Endothelial cell of umbilical vein (primary cell): ENCODE measurements around the gene P4HB. TPM values are rescaled to one million over a fixed set of nuclear protein-coding genes. Genes with fewer than 3 reads are reported as not detected.

Experiments
- BruUV-seq: library from RNA; stranded (reverse); fragments of 400-500 nt; replicated peaks from 2 replicates; lab custom pipeline; 2021; lab: Mats Ljungman, UMichigan
- CTCF ChIA-PET: fragments of 300-600, 350-600 bp; sonication (Branson Sonifier 250); formaldehyde crosslinking; loops from one replicate; lab custom pipeline; 2021; ENCODE audit warnings: antibody characterized with exemption, inconsistent platforms; lab: Charles Lee
- POLR2A ChIA-PET: fragments of 300-600, 350-600 bp; sonication (Branson Sonifier 250); formaldehyde crosslinking; loops from one replicate; lab custom pipeline; 2021; ENCODE audit warnings: antibody characterized with exemption, inconsistent platforms; lab: Charles Lee
- DNase-seq: peaks from one replicate; pipeline ENCODE4 v3.0.0-alpha.2; 2011; ENCODE audit warnings: low read depth, low spot score
- FAIRE-seq: peaks from 2 replicates; lab custom pipeline; 2011; peaks lifted over from hg19 to GRCh38; lab: Jason Lieb, UNC
- H2AFZ ChIP-seq: 2 replicates; pipeline ENCODE4 v1.6.0; 2012; ENCODE audit warnings: low read depth, low read length, control low read depth, inconsistent platforms
- H3K27ac ChIP-seq: 2 replicates; pipeline ENCODE4 v1.5.1; 2011; ENCODE audit warnings: low read depth, mild to moderate bottlenecking, control low read depth, low read length, moderate library complexity; ENCODE audit not compliant: insufficient read depth
- H3K27me3 ChIP-seq, 2 experiments: 2 replicates each; pipeline versions ENCODE4 v1.6.0 to v1.6.1; 2011; ENCODE audit warnings: low read length in 2 of 2, mixed read lengths in 1 of 2; ENCODE audit not compliant: control insufficient read depth in 2 of 2, insufficient read depth in 2 of 2
- H3K36me3 ChIP-seq, 2 experiments: 2 replicates in 1 of 2; 3 replicates in 1 of 2; pipeline ENCODE4 v1.5.1; 2011; ENCODE audit warnings: low read length in 2 of 2, mild to moderate bottlenecking in 1 of 2, moderate library complexity in 1 of 2; ENCODE audit not compliant: control insufficient read depth in 2 of 2, insufficient read depth in 2 of 2; ENCODE audit errors: extremely low read depth in 1 of 2
- H3K4me1 ChIP-seq: 3 replicates; pipeline ENCODE4 v1.5.1; 2011; ENCODE audit warnings: mild to moderate bottlenecking, low read length; ENCODE audit not compliant: control insufficient read depth, insufficient read depth; ENCODE audit errors: extremely low read depth
- H3K4me2 ChIP-seq: 2 replicates; pipeline ENCODE4 v1.6.1; 2011; ENCODE audit warnings: low read length, control low read depth, mixed read lengths; ENCODE audit not compliant: insufficient read depth
- H3K4me3 ChIP-seq, 3 experiments: fragments of 200-600 bp in 1 of 3; sonication (generic), shearing (Covaris generic) in 1 of 3; replicated peaks in 1 of 3; 2 replicates each; pipeline ENCODE4 v1.5.1; 2011 to 2016; ENCODE audit warnings: control low read depth in 3 of 3, low read length in 3 of 3, mild to moderate bottlenecking in 2 of 3, inconsistent platforms in 1 of 3, low read depth in 1 of 3, moderate library complexity in 1 of 3; ENCODE audit not compliant: insufficient read depth in 1 of 3
- H3K79me2 ChIP-seq: 2 replicates; pipeline ENCODE4 v1.6.0; 2012; ENCODE audit warnings: low read length, inconsistent platforms; ENCODE audit not compliant: control insufficient read depth, insufficient read depth
- H3K9ac ChIP-seq: replicated peaks from 2 replicates; pipeline ENCODE3; 2011; ENCODE audit warnings: low read length, control low read depth; ENCODE audit not compliant: insufficient read depth; ENCODE audit errors: extremely low read depth
- H3K9me1 ChIP-seq: replicated peaks from 3 replicates; pipeline ENCODE4 v1.6.0; 2011; ENCODE audit warnings: mild to moderate bottlenecking, low read length; ENCODE audit not compliant: control insufficient read depth, insufficient read depth; ENCODE audit errors: extremely low read depth
- H3K9me3 ChIP-seq: replicated peaks from 2 replicates; pipeline ENCODE4 v1.5.1; 2012; ENCODE audit warnings: low read length, inconsistent platforms; ENCODE audit not compliant: control insufficient read depth, insufficient read depth
- H4K20me1 ChIP-seq: replicated peaks from 2 replicates; pipeline ENCODE3; 2011; ENCODE audit warnings: mild to moderate bottlenecking, low read length; ENCODE audit not compliant: control insufficient read depth, insufficient read depth; ENCODE audit errors: extremely low read depth
- EZH2 ChIP-seq: IDR thresholded peaks from 2 replicates; pipeline ENCODE4 v1.6.1; 2012; ENCODE audit warnings: borderline replicate concordance, low read depth, mild to moderate bottlenecking, moderate library complexity, low read length, inconsistent platforms; ENCODE audit not compliant: severe bottlenecking
- FOS ChIP-seq: IDR thresholded peaks from 2 replicates; pipeline ENCODE4 v1.6.1; 2011; ENCODE audit warnings: mild to moderate bottlenecking, low read length, moderate library complexity, borderline replicate concordance; ENCODE audit not compliant: insufficient read depth
- GATA2 ChIP-seq: IDR thresholded peaks from 2 replicates; pipeline ENCODE4 v1.7.0; 2011; ENCODE audit warnings: low read depth, mild to moderate bottlenecking, moderate library complexity, mixed read lengths, low read length; ENCODE audit not compliant: insufficient read length, insufficient read depth
- JUN ChIP-seq: IDR thresholded peaks from 2 replicates; pipeline ENCODE4 v1.6.1; 2011; ENCODE audit warnings: borderline replicate concordance, low read depth; ENCODE audit not compliant: insufficient read length, insufficient read depth
- MAX ChIP-seq: IDR thresholded peaks from 2 replicates; pipeline ENCODE4 v1.6.1; 2011; ENCODE audit not compliant: insufficient read depth, insufficient read length
- MYC ChIP-seq: IDR thresholded peaks from one replicate; pipeline ENCODE4 v1.6.1; 2011; ENCODE audit warnings: mild to moderate bottlenecking, low read depth, low read length
- POLR2A ChIP-seq: IDR thresholded peaks from 2 replicates; pipeline ENCODE4 v1.6.1; 2012; ENCODE audit warnings: low read depth, mild to moderate bottlenecking, control low read depth, low read length
- POLR2AphosphoS5 ChIP-seq: IDR thresholded peaks from 2 replicates; pipeline ENCODE4 v1.6.1; 2012; ENCODE audit warnings: low read depth, mild to moderate bottlenecking, control low read depth, low read length, moderate library complexity; ENCODE audit not compliant: insufficient read depth
- dilution Hi-C: fragments of 300-500 bp; cut with MboI; formaldehyde crosslinking; loops from one replicate; pipeline ENCODE4 v1.15.0; 2019; ENCODE audit warnings: low sequenced_read_pairs; ENCODE audit not compliant: extremely low pct_ligation_motif_present
- intact Hi-C: fragments of 100-400 bp; cut with micrococcal nuclease; formaldehyde crosslinking; loops from one replicate; pipeline ENCODE4 v1.10.0; 2022
- polyA plus RNA-seq, 4 experiments: library from polyadenylated mRNA; depleted of rRNA in 3 of 4; stranded (reverse) in 3 of 4; unstranded in 1 of 4; fragments of >200 nt; gene quantifications; 2 replicates each; pipeline versions ENCODE4 v1.2.1 to v1.2.3, GENCODE V29; 2011 to 2012; ENCODE audit warnings: missing spikeins in 1 of 4
- total RNA-seq: library from RNA; stranded (reverse); gene quantifications from 2 replicates; pipeline ENCODE4 v1.2.3, GENCODE V29; 2021
- TF ChIP-seq, protein P1 (sequence below), 2 donors: IDR thresholded peaks; 1 replicate in 1 of 2; 2 replicates in 1 of 2; pipeline ENCODE4 v1.5.1; 2011; ENCODE audit warnings: low read length in 2 of 2, mild to moderate bottlenecking in 2 of 2, moderate library complexity in 2 of 2, control low read depth in 1 of 2, inconsistent platforms in 1 of 2, low read depth in 1 of 2; ENCODE audit not compliant: insufficient read depth in 1 of 2; ENCODE audit errors: extremely low read depth in 1 of 2

The P4HB gene
- total and polyA plus RNA-seq, 2 donors (not counting 3 experiments of a cell fraction or from before 2014, with no cell fraction given): 201 to 988 TPM

DNA sequence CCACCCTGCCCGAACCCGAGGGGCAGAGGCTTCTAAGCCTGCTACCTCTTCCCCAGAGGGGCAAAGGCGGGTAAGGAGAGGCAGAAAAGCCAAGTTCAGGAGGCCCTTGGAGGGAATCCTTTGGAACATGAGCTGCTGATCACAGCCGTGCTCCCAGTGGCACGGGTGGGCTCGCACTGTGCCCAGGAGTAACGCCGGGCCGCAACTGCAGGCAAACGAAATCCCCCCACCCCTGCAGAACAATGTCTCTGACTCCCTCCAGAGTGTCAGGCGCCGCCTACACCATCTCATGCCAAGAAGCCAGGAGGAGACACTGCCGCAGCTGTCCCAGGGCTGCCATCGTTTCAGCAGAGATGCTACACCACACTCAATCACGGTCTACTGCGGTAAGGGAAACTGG lies 8.9 kb downstream of the P4HB start:
- H3K27ac ChIP-seq: no peak overlapping the region
- peaks cover 34% of the 10 kb centered on the region for H3K79me2 ChIP-seq
- TF ChIP-seq JUN: no peak
- TF ChIP-seq, protein P1, sequence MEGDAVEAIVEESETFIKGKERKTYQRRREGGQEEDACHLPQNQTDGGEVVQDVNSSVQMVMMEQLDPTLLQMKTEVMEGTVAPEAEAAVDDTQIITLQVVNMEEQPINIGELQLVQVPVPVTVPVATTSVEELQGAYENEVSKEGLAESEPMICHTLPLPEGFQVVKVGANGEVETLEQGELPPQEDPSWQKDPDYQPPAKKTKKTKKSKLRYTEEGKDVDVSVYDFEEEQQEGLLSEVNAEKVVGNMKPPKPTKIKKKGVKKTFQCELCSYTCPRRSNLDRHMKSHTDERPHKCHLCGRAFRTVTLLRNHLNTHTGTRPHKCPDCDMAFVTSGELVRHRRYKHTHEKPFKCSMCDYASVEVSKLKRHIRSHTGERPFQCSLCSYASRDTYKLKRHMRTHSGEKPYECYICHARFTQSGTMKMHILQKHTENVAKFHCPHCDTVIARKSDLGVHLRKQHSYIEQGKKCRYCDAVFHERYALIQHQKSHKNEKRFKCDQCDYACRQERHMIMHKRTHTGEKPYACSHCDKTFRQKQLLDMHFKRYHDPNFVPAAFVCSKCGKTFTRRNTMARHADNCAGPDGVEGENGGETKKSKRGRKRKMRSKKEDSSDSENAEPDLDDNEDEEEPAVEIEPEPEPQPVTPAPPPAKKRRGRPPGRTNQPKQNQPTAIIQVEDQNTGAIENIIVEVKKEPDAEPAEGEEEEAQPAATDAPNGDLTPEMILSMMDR (IDR thresholded peaks at IDR 0.05; ENCODE audit: extremely low read depth in 1 of 2, insufficient read depth in 1 of 2, low read depth in 1 of 2, low read length in 2 of 2): no peak
- no peak for TF ChIP-seq GATA2
- TF ChIP-seq FOS: no peak
- no peak for TF ChIP-seq MYC
- TF ChIP-seq MAX: no peak
- TF ChIP-seq POLR2AphosphoS5: no peak
- no peak for TF ChIP-seq EZH2
- TF ChIP-seq POLR2A: no peak
- FAIRE-seq (no peak), DNase-seq (no peak)
- H4K20me1 ChIP-seq: no peaks in the 10 kb centered on the region
- H3K9ac ChIP-seq: no peak overlapping the region
- H3K9me1 ChIP-seq: no peaks in the 10 kb centered on the region
- H3K4me3 ChIP-seq: no peak overlapping the region
- H3K4me1 ChIP-seq: no peaks in the 10 kb centered on the region
- H3K4me2 ChIP-seq: no peak overlapping the region
- ChIA-PET POLR2A (interaction anchor here (0.6 to 1.1 kb wide), 2 partner anchors 10 to 395 kb away, joined by 3 read pairs; no protein-coding TSS in a partner anchor), CTCF (interaction anchor here (1.0 kb wide), 1 partner anchor 117 kb away, joined by 3 read pairs; no protein-coding TSS in a partner anchor)
- H2AFZ ChIP-seq: no peak overlapping the region
- H3K27me3 ChIP-seq: no peaks in the 10 kb centered on the region
- dilution Hi-C loops (no loop called here), intact Hi-C loops (no loop called here)
- BruUV-seq: no TSS peak
- H3K36me3 ChIP-seq: peaks cover 20 to 60% of the 10 kb centered on the region in 2 experiments
- no peaks in the 10 kb centered on the region for H3K9me3 ChIP-seq
